GM19239 (cell line): ENCODE results near the gene FAM163A.
"Not testable (repeated sequence)": the region's sequence is repeated elsewhere in the genome, so short reads cannot be mapped to it uniquely, and the experiment has no call there.

Source experiments
- DNase-seq: peaks from one replicate; pipeline ENCODE4 v3.0.0; 2011; ENCODE audit warnings: low spot score; ENCODE audit not compliant: insufficient read length
- FAIRE-seq: peaks from 2 replicates; lab custom pipeline; 2011; peaks lifted over from hg19 to GRCh38; lab: Jason Lieb, UNC

The FAM163A gene

GRCh38 chr1:179742717-179743678 is at the start of gene FAM163A:
Gene FAM163A, plus strand, starts transcription at chr1:179743291. Its CDS starts 69,807 bp downstream, at chr1:179813098.
- FAIRE-seq (no peak), DNase-seq (no peak)

GRCh38 chr1:179694530-179694929 is 48.6 kb upstream of the FAM163A start:
- not testable (repeated sequence) for DNase-seq, FAIRE-seq

- DNase-seq: no peak
- FAIRE-seq: no peak
Observed at GRCh38 chr1:179702946-179703539, 40.0 kb upstream of the FAM163A start.

DNA sequence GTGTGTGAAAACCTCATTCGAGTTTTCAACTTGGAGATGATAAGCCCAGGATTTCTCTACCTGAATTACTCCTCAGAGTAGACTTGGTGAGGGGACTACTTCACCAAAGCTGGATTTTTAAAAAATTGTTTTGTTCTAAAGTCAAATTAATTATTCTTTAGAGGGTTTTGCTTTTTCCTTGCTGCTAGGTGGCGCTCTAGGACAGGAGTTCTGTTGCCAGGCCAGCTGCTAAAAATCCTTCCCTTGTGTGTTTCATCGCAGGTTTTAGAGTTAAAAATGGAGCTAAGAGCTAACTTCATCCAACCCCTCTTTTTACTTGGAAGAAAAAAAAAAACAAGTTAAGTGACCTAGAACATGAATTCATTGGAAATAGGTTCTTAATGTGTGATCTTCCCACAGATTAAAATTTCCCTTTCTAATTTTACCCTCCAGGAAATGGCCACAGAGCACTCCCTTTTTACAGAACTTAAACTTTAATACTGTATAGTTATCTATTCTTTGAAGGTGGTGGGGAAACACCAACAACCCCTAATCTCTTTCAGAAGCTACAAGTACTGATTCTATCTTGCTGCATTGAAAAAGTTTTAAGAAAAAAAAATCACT is 36.7 kb upstream of the FAM163A start:
- FAIRE-seq (peak; percentile 91), DNase-seq (peak; percentile 28)

DNA sequence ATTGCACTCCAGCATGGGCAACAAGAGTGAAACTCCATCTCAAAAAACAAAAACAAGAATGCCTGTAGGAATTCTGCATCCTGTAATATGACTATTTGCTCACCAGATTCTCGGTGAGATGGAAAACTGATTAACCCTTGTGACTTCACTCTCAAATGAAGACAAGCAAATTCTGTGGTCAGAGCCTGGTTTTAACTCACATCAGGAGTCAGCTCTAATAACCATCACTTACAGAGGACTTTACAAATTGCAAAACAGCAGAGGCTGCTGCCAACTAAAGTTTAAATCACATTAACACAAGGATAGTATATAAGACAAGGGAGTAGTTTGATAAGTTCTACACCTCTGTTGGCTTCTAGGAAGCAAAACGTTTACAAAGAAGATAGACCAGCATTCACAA is 35.7 kb upstream of the FAM163A start:
- FAIRE-seq (no peak), DNase-seq (no peak)

- no peak for FAIRE-seq
- DNase-seq: no peak
Observed at GRCh38 chr1:179708434-179709195, 34.5 kb upstream of the FAM163A start.

GRCh38 chr1:179709841-179710329 is 33.2 kb upstream of the FAM163A start:
- FAIRE-seq (peak; percentile 57), DNase-seq (no peak)

- DNase-seq (no peak), FAIRE-seq (no peak)
Observed at GRCh38 chr1:179714159-179714558, 28.9 kb upstream of the FAM163A start.

GRCh38 chr1:179714623-179715022 is 28.5 kb upstream of the FAM163A start:
- FAIRE-seq (no peak), DNase-seq (no peak)

- FAIRE-seq (no peak), DNase-seq (no peak)
Observed at GRCh38 chr1:179719272-179719671, 23.8 kb upstream of the FAM163A start.

- no peak for FAIRE-seq
Observed at GRCh38 chr1:179728271-179728670, 14.8 kb upstream of the FAM163A start.

GRCh38 chr1:179729881-179730280 is 13.2 kb upstream of the FAM163A start:
- no peak for DNase-seq

More at GRCh38 chr1:179728271-179728670, 14.8 kb upstream of the FAM163A start:
- DNase-seq: no peak

DNA sequence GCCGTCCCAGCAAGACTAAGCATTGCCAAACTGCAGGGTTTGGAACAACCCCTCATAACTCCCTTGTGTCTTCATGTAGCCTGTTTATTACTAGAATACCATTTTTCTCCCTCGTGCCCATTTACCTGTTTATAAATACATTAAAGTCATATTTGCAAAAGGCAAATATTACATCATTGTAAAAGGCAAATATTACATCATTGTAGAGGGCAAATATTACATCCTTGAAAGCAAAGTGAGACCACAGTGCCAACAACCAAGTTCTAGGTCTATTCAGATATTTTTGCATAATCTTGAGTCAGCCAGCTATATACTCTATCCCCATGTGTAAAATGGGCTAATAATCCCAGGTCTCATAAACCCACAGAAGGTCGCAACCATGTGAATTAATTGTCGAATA is 11.4 kb upstream of the FAM163A start:
- DNase-seq: no peak
- no peak for FAIRE-seq

More at GRCh38 chr1:179729881-179730280, 13.2 kb upstream of the FAM163A start:
- no peak for FAIRE-seq

GRCh38 chr1:179742291-179742690 is 800 bp upstream of the FAM163A start:
- FAIRE-seq: no peak
- no peak for DNase-seq

DNA sequence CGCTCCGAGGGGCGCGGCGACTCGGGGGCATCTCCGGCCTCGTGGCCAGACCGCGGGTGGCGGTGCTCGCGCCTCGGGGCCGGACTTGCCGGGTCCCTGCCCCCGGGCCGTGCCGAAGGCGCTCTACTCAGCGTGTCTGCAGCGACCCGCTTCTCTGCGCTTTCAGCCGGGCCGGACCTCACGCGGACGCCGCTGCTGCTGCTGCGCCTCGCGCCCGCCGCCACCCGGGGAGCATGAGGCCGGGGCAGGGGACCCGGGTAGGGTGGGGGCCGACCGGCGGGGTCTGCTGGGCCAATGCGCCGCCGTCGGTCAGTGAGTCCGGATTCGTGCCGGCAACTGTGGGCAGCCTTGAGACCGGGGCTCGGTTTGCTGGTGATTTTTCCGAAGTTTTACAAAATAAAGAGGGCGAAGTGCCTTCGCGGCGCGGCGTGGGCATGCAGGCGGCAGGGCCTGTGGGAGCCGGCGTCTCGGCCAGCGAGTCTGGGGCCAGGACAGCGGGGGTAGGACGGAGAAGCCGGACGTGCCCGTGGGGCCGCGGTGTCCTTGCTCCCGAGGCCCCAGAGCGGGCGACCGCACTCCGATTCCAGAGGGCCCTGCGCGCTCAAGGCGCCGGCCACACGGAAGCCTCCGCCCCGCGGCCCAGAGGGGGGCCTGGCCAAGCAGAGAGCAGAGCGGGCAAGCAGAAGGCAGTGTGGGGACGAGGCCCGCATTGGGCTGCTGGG is 749 bp downstream of the FAM163A start:
- FAIRE-seq: no peak
- DNase-seq: no peak

GRCh38 chr1:179744401-179745130 is 1.5 kb downstream of the FAM163A start:
- DNase-seq: no peak
- no peak for FAIRE-seq

GRCh38 chr1:179745131-179745611 is 2.1 kb downstream of the FAM163A start:
- FAIRE-seq (no peak), DNase-seq (no peak)

GRCh38 chr1:179745743-179746142 is 2.7 kb downstream of the FAM163A start:
- FAIRE-seq (no peak), DNase-seq (no peak)

DNA sequence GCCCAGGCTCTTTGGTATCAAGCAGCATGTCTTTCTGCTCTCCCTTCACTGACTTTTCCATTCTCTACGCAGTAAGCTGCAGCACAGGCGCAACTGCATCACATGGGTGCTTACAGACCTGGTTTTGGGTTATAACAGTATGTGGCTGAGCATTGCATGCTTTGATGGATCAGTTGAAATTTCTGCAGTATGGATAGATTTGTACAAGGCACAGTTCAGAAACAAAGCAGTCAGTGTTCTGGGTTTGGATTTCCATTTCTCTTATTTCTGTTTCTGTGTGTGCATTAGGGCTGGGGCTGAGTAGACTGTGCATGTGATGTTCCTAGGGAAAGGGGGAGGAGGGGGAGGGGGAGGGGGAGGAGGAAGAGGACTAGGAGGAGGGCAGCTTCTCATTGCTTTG is 4.5 kb downstream of the FAM163A start:
- FAIRE-seq (no peak), DNase-seq (no peak)
